Thyroid gland (tissue), 4 donors: ENCODE measurements around the gene DGAT2.

Experiments used
- POLR2A ChIP-seq, 2 donors: fragments of 450-650 bp; IDR thresholded peaks; one replicate each; pipeline ENCODE4 v1.6.1; 2017; ENCODE audit warnings: antibody characterized with exemption in 2 of 2, mild to moderate bottlenecking in 2 of 2, moderate library complexity in 1 of 2
- TF ChIP-seq, protein P1 (sequence below), 6 experiments: fragments of 200-600 bp in 3 of 6; fragments of 450-650 bp in 3 of 6; sonication (generic) in 3 of 6; IDR thresholded peaks; one replicate each; pipeline ENCODE4 v1.5.1; 2016 to 2019; ENCODE audit warnings: antibody characterized with exemption in 6 of 6, mild to moderate bottlenecking in 2 of 6, inconsistent platforms in 1 of 6, moderate library complexity in 1 of 6

DNA sequence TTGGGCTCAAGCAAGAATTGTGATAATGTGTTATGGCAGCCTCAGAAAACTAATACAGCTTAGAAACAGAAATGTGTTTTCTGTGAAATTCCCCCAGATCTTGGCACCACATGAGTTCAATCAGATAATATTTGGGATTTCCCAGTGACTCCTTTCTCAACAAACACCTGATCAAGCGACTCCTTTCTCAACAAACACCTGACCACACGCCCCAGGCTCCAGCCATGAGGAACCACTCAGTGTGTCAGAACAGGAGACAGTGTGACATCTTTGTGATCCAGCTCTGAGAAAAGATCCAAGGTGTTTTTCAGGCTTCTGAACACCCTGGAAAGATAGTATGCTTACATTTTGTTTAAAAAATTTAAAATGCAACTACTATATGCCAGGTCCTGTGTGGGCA, 44.5 kb downstream of the DGAT2 start:
- TF ChIP-seq POLR2A (IDR thresholded peaks at IDR 0.05): no peak
- TF ChIP-seq, protein P1, sequence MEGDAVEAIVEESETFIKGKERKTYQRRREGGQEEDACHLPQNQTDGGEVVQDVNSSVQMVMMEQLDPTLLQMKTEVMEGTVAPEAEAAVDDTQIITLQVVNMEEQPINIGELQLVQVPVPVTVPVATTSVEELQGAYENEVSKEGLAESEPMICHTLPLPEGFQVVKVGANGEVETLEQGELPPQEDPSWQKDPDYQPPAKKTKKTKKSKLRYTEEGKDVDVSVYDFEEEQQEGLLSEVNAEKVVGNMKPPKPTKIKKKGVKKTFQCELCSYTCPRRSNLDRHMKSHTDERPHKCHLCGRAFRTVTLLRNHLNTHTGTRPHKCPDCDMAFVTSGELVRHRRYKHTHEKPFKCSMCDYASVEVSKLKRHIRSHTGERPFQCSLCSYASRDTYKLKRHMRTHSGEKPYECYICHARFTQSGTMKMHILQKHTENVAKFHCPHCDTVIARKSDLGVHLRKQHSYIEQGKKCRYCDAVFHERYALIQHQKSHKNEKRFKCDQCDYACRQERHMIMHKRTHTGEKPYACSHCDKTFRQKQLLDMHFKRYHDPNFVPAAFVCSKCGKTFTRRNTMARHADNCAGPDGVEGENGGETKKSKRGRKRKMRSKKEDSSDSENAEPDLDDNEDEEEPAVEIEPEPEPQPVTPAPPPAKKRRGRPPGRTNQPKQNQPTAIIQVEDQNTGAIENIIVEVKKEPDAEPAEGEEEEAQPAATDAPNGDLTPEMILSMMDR (IDR thresholded peaks at IDR 0.05): no peak
